ENCODE results near the gene ELFN2. TPM values are rescaled to one million over a fixed set of nuclear protein-coding genes. Genes with fewer than 3 reads are reported as not detected.

ELFN2 gene
- polyA plus RNA-seq, 2 of the 4 experiments (the other 2 are of a cell fraction): 0.94 to 8.1 TPM

DNA sequence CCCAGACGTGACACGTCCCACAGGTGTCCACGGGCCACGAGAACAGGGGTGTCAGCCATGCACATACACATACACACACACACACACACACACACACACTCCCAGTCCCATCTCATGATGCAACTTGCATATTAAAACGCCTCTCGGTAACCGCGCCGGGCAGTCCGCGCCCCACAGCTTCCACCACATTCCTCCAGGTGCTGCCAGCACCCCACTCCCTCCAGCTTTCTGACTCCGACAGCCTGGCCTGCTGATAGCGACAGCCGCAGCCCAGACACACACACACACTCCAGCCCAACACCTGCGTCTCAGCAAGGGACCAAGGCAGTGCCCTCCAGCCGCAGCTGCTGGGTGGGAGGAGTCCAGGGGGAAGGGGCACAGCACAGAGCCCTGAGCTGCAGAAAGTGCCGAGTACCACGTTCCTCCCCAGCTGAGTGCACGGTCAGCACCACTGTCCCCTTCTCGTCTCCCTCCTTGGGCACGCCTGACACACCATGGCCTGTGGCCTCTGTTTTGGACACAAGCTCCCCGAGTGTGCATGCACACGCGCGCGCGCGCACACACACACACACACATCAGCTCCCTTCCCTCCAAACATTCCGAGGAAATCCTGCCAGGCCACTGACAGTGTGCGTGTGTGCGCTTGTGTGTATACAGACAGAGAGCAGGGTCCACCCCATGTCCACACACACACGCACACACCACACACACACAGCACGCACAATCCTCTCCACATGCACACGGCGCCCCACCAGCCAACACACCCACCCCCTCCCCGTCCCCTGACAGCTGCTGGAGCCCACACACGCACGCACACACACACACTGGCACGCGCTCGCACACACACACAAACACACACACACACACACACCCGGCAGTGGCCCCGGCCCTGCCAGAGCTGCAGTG is 1.2 kb downstream of the ELFN2 start:
- DNase-seq (ENCODE audit: low read depth in 1 of 2, low spot score in 1 of 2) (peak in 1 of 2 experiments; percentile 22), FAIRE-seq (no peak), ATAC-seq (peak in 1 of 2 experiments; percentile 10; a peak in 2 of 6 replicates)
- Histone ChIP-seq H3K9me3 (no peaks in the 10 kb centered on the region), H3K4me2 (peak overlapping the region; percentile 89), H3K4me3 (peak overlapping the region; percentile 90), H3K27ac (peak overlapping the region; percentile 94 to 97), H3K4me1 (peaks cover 39% of the 10 kb centered on the region)
- TF ChIP-seq HOXB5 (CRISPR knock-in tag; IDR thresholded peaks at IDR 0.05) (no peak), KDM1A (IDR thresholded peaks at IDR 0.05; ENCODE audit: low read depth) (no peak), CTCF (IDR thresholded peaks at IDR 0.05) (no peak), MAFK (IDR thresholded peaks at IDR 0.05; ENCODE audit: partially characterized antibody) (no peak), CEBPB (IDR thresholded peaks at IDR 0.05) (no peak)
- ChIA-PET CTCF (interaction anchor here (1.2 to 1.3 kb wide), 2 partner anchors 110 to 141 kb away, joined by 3 to 7 read pairs; no protein-coding TSS in a partner anchor), POLR2A (no interaction called here)
- WGBS (ENCODE audit: missing lambda C conversion rate): 76% methylated on average over 27 of the region's 43 CpGs

DNA sequence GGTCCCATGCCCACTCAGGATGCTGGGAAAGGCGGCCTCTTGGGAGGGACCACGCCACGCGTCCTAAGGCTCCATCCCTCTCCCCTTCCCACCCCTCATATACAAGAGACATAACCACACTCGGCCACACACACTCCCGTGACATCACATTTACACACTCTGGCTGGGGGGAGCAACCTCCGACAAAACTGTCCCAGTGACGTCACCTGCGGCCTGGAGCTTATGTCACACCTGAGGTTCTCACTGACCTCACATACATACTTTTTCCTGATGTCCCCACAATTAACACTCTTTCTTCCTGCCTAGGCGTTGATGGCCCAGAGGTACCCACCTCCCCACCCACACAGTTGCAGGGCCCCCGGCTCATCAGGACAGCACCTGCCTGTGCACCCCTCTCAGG is 1.9 kb downstream of the ELFN2 start:
- Histone ChIP-seq H3K9me3 (no peaks in the 10 kb centered on the region), H3K4me1 (peaks cover 32% of the 10 kb centered on the region), H3K4me2 (no peak overlapping the region), H3K27ac (peak overlapping the region in 1 of 2 experiments; percentile 97; a peak in 1 of 6 replicates), H3K4me3 (no peak overlapping the region)
- ATAC-seq (no peak), DNase-seq (ENCODE audit: low read depth in 1 of 2, low spot score in 1 of 2) (no peak), FAIRE-seq (no peak)
- POLR2A ChIA-PET: no interaction called here
- no peak for TF ChIP-seq PHF8 (IDR thresholded peaks at IDR 0.05; ENCODE audit: borderline replicate concordance, low read depth)
- TF ChIP-seq, protein P1, sequence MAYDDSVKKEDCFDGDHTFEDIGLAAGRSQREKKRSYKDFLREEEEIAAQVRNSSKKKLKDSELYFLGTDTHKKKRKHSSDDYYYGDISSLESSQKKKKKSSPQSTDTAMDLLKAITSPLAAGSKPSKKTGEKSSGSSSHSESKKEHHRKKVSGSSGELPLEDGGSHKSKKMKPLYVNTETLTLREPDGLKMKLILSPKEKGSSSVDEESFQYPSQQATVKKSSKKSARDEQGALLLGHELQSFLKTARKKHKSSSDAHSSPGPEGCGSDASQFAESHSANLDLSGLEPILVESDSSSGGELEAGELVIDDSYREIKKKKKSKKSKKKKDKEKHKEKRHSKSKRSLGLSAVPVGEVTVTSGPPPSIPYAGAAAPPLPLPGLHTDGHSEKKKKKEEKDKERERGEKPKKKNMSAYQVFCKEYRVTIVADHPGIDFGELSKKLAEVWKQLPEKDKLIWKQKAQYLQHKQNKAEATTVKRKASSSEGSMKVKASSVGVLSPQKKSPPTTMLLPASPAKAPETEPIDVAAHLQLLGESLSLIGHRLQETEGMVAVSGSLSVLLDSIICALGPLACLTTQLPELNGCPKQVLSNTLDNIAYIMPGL (CRISPR knock-in tag; IDR thresholded peaks at IDR 0.05; ENCODE audit: borderline replicate concordance): no peak
- no peak for TF ChIP-seq USF2 (IDR thresholded peaks at IDR 0.05)
- no peak for TF ChIP-seq NR3C1 (IDR thresholded peaks at IDR 0.05)
- TF ChIP-seq ZNF302 (CRISPR knock-in tag; IDR thresholded peaks at IDR 0.05): no peak
- no peak for TF ChIP-seq CBX8 (IDR thresholded peaks at IDR 0.05)
- no peak for TF ChIP-seq SREBF2 (IDR thresholded peaks at IDR 0.05)
- TF ChIP-seq ZFP36 (IDR thresholded peaks at IDR 0.05; ENCODE audit: borderline replicate concordance, partially characterized antibody): no peak
- TF ChIP-seq EP300 (IDR thresholded peaks at IDR 0.05): no peak
- TF ChIP-seq TP53 (CRISPR knock-in tag; IDR thresholded peaks at IDR 0.05): no peak
- no peak for TF ChIP-seq HOXA7 (CRISPR knock-in tag; IDR thresholded peaks at IDR 0.05)
- CTCF ChIA-PET: interaction anchor here (1.3 kb wide), 1 partner anchor 109 kb away, joined by 7 read pairs; no protein-coding TSS in a partner anchor
- 89% methylated on average over 10 of the region's 11 CpGs for WGBS (ENCODE audit: missing lambda C conversion rate)

DNA sequence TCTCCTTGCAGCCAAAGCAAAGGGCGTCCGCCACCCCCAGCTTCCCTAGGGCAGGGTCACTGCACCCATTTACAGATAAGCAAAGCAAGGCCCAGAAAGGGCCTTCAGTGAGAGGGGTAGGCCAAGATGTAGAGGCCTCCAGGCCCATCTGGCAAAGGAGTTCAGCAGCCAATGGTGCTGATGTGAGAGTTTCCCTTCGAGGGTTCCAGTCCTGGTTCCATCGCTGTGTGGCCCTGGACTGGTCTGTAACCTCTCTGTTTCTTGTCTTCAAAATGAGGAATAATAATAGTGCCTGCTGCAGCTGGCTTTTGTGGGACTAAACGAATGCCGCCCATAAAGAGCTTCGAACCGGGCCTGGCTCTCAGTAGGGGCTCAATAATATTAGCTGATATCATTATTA is 4.0 kb downstream of the ELFN2 start:
- peak; percentile 9 for TF ChIP-seq ZFP36 (IDR thresholded peaks at IDR 0.05; ENCODE audit: borderline replicate concordance, partially characterized antibody)
- TF ChIP-seq, protein P2, sequence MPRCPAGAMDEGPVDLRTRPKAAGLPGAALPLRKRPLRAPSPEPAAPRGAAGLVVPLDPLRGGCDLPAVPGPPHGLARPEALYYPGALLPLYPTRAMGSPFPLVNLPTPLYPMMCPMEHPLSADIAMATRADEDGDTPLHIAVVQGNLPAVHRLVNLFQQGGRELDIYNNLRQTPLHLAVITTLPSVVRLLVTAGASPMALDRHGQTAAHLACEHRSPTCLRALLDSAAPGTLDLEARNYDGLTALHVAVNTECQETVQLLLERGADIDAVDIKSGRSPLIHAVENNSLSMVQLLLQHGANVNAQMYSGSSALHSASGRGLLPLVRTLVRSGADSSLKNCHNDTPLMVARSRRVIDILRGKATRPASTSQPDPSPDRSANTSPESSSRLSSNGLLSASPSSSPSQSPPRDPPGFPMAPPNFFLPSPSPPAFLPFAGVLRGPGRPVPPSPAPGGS (IDR thresholded peaks at IDR 0.05): no peak
- no peak for TF ChIP-seq ELK1 (IDR thresholded peaks at IDR 0.05; ENCODE audit: low read depth, low read length)
- 0 out of 2 replicates have a peak, but pooled peaks have one; percentile 38 for TF ChIP-seq HDAC2 (IDR thresholded peaks at IDR 0.05)
- peaks cover 11% of the 10 kb centered on the region; the same call in 2 of the 3 replicates for H3K4me1 ChIP-seq
- no peaks in the 10 kb centered on the region for H3K9me3 ChIP-seq
- ATAC-seq (no peak), DNase-seq (ENCODE audit: low read depth in 1 of 2, low spot score in 1 of 2) (no peak), FAIRE-seq (no peak)
- WGBS (ENCODE audit: missing lambda C conversion rate): 96% methylated on average over 8 of the region's 8 CpGs
- ChIA-PET POLR2A (no interaction called here), CTCF (interaction anchor here (1.1 to 1.5 kb wide), 5 partner anchors 9 to 107 kb away, joined by 3 to 7 read pairs (median 6); no protein-coding TSS in a partner anchor)
- no peak overlapping the region for H3K4me3 ChIP-seq
- H3K27ac ChIP-seq: no peak overlapping the region
- no peak overlapping the region for H3K4me2 ChIP-seq

Data from A549 (cell line).